MM.1S (cell line): ENCODE data around the gene DGKA.

Source experiments
- DNase-seq: peaks from one replicate; pipeline ENCODE4 v3.0.0-alpha.2; 2015
- H2AFZ ChIP-seq: fragments of 300-600 bp; sonication (generic); 2 replicates; pipeline ENCODE4 v1.6.0; 2016; ENCODE audit warnings: antibody characterized with exemption, low read length
- H3F3A ChIP-seq: fragments of 300-600 bp; sonication (generic); 2 replicates; pipeline ENCODE4 v1.6.1; 2016; ENCODE audit warnings: mild to moderate bottlenecking, antibody characterized with exemption, low read length, moderate library complexity, mixed read lengths; ENCODE audit not compliant: insufficient read depth
- H3K27ac ChIP-seq: fragments of 300-600 bp; sonication (generic); 2 replicates; pipeline ENCODE4 v1.5.1; 2016; ENCODE audit warnings: mild to moderate bottlenecking, low read length
- H3K27me3 ChIP-seq: fragments of 300-600 bp; sonication (generic); replicated peaks from 2 replicates; pipeline ENCODE4 v1.6.0; 2016; ENCODE audit warnings: low read length; ENCODE audit not compliant: insufficient read depth
- H3K36me3 ChIP-seq: fragments of 300-600 bp; sonication (generic); replicated peaks from 2 replicates; pipeline ENCODE4 v1.6.1; 2016; ENCODE audit warnings: mild to moderate bottlenecking, low read length, mixed read lengths; ENCODE audit not compliant: insufficient read depth
- H3K4me1 ChIP-seq: fragments of 300-600 bp; sonication (generic); 2 replicates; pipeline ENCODE4 v1.6.1; 2016; ENCODE audit warnings: low read length, mixed read lengths
- H3K4me2 ChIP-seq: fragments of 300-600 bp; sonication (generic); 2 replicates; pipeline ENCODE4 v1.6.0; 2016; ENCODE audit warnings: low read depth, low read length
- H3K4me3 ChIP-seq: fragments of 300-600 bp; sonication (generic); 2 replicates; pipeline ENCODE4 v1.5.1; 2016; ENCODE audit warnings: low read length, mixed read lengths
- H3K79me2 ChIP-seq: fragments of 300-600 bp; sonication (generic); 2 replicates; pipeline ENCODE4 v1.6.1; 2016; ENCODE audit warnings: mixed run types, low read length, mixed read lengths
- H3K9ac ChIP-seq: fragments of 300-600 bp; sonication (generic); 2 replicates; pipeline ENCODE4 v1.6.1; 2016; ENCODE audit warnings: low read length, mixed read lengths
- H3K9me2 ChIP-seq: fragments of 300-600 bp; sonication (generic); replicated peaks from 2 replicates; pipeline ENCODE4 v1.6.1; 2016; ENCODE audit warnings: mild to moderate bottlenecking, low read length, mixed read lengths; ENCODE audit not compliant: insufficient read depth
- H3K9me3 ChIP-seq: fragments of 300-600 bp; sonication (generic); replicated peaks from 2 replicates; pipeline ENCODE4 v1.6.1; 2016; ENCODE audit warnings: mild to moderate bottlenecking, low read length, mixed read lengths; ENCODE audit not compliant: insufficient read depth
- H4K20me1 ChIP-seq: fragments of 300-600 bp; sonication (generic); 2 replicates; pipeline ENCODE4 v1.6.1; 2016; ENCODE audit warnings: mild to moderate bottlenecking, low read length, moderate library complexity, mixed read lengths; ENCODE audit not compliant: insufficient read depth
- CTCF ChIP-seq: fragments of 300-600 bp; sonication (generic); IDR thresholded peaks from 2 replicates; pipeline ENCODE4 v1.5.1; 2016; ENCODE audit warnings: antibody characterized with exemption, low read length, mixed read lengths
- EZH2 ChIP-seq: fragments of 300-600 bp; sonication (generic); optimal IDR thresholded peaks from 2 replicates; pipeline ENCODE3; 2017; ENCODE audit warnings: low read depth, mild to moderate bottlenecking, antibody characterized with exemption, low read length, mixed read lengths
- EZH2phosphoT487 ChIP-seq: fragments of 300-600 bp; sonication (generic); IDR thresholded peaks from 2 replicates; pipeline ENCODE4 v1.6.1; 2018; ENCODE audit warnings: antibody characterized with exemption, low read length

The DGKA gene

GRCh38 chr12:55969356-55969755 is 38.4 kb downstream of the DGKA start:
- Histone ChIP-seq H3K4me2 (no peak overlapping the region), H3K9ac (no peak overlapping the region), H3K36me3 (no peaks in the 10 kb centered on the region), H3K4me3 (no peak overlapping the region), H3K27me3 (no peaks in the 10 kb centered on the region), H2AFZ (no peak overlapping the region), H3K27ac (no peak overlapping the region), H3K4me1 (peaks cover 17% of the 10 kb centered on the region), H3K9me2 (no peaks in the 10 kb centered on the region), H4K20me1 (no peaks in the 10 kb centered on the region), H3K9me3 (no peaks in the 10 kb centered on the region), H3K79me2 (peaks cover 13% of the 10 kb centered on the region), H3F3A (peaks cover 18% of the 10 kb centered on the region)
- DNase-seq: no peak
- TF ChIP-seq EZH2phosphoT487: no peak
- no peak for TF ChIP-seq EZH2
- no peak for TF ChIP-seq CTCF

- H2AFZ ChIP-seq: no peak overlapping the region
- H3K9me3 ChIP-seq: no peaks in the 10 kb centered on the region
- peaks cover 18% of the 10 kb centered on the region for H3F3A ChIP-seq
- H3K4me2 ChIP-seq: no peak overlapping the region
- no peak overlapping the region for H3K9ac ChIP-seq
- H3K4me1 ChIP-seq: peaks cover 21% of the 10 kb centered on the region
- TF ChIP-seq EZH2 (no peak), CTCF (no peak)
- no peaks in the 10 kb centered on the region for H3K36me3 ChIP-seq
- no peak overlapping the region for H3K27ac ChIP-seq
- no peak overlapping the region for H3K4me3 ChIP-seq
- DNase-seq: no peak
- no peaks in the 10 kb centered on the region for H3K27me3 ChIP-seq
- no peaks in the 10 kb centered on the region for H3K9me2 ChIP-seq
- no peaks in the 10 kb centered on the region for H4K20me1 ChIP-seq
- H3K79me2 ChIP-seq: peaks cover 27% of the 10 kb centered on the region
Observed at GRCh38 chr12:55970775-55971174, 39.8 kb downstream of the DGKA start.

GRCh38 chr12:55972042-55972441 is 41.1 kb downstream of the DGKA start:
- no peak overlapping the region for H3K4me3 ChIP-seq
- H3K27me3 ChIP-seq: no peaks in the 10 kb centered on the region
- no peaks in the 10 kb centered on the region for H3K9me3 ChIP-seq
- no peak overlapping the region; the same call in 1 of the 2 replicates for H3K9ac ChIP-seq
- no peak overlapping the region for H3K27ac ChIP-seq
- no peaks in the 10 kb centered on the region for H3K9me2 ChIP-seq
- no peak for DNase-seq
- peaks cover 19% of the 10 kb centered on the region for H3K4me1 ChIP-seq
- H4K20me1 ChIP-seq: no peaks in the 10 kb centered on the region
- H3K4me2 ChIP-seq: no peak overlapping the region; the same call in 1 of the 2 replicates
- no peaks in the 10 kb centered on the region for H3K36me3 ChIP-seq
- H2AFZ ChIP-seq: no peak overlapping the region
- H3F3A ChIP-seq: peaks cover 12% of the 10 kb centered on the region
- H3K79me2 ChIP-seq: peaks cover 35% of the 10 kb centered on the region
- TF ChIP-seq EZH2: no peak
- TF ChIP-seq EZH2phosphoT487: no peak
- TF ChIP-seq CTCF: no peak
